Measurements from ENCODE around the gene HSP90AB1.

- TF ChIP-seq ATF2 (tag by site-specific recombination; IDR thresholded peaks at IDR 0.05; ENCODE audit: low read depth): no peak
- TF ChIP-seq, protein P1, sequence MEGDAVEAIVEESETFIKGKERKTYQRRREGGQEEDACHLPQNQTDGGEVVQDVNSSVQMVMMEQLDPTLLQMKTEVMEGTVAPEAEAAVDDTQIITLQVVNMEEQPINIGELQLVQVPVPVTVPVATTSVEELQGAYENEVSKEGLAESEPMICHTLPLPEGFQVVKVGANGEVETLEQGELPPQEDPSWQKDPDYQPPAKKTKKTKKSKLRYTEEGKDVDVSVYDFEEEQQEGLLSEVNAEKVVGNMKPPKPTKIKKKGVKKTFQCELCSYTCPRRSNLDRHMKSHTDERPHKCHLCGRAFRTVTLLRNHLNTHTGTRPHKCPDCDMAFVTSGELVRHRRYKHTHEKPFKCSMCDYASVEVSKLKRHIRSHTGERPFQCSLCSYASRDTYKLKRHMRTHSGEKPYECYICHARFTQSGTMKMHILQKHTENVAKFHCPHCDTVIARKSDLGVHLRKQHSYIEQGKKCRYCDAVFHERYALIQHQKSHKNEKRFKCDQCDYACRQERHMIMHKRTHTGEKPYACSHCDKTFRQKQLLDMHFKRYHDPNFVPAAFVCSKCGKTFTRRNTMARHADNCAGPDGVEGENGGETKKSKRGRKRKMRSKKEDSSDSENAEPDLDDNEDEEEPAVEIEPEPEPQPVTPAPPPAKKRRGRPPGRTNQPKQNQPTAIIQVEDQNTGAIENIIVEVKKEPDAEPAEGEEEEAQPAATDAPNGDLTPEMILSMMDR (tag by site-specific recombination; IDR thresholded peaks at IDR 0.05): no peak
- TF ChIP-seq ZNF548 (tag by site-specific recombination; IDR thresholded peaks at IDR 0.05): no peak
- no peak for TF ChIP-seq ZNF423 (tag by site-specific recombination; IDR thresholded peaks at IDR 0.05)
These were observed 44.4 kb upstream of the HSP90AB1 start for GRCh38 chr6:44202332-44202971.
